GM12874 (cell line): ENCODE data around the gene ITGA11.

Experiments
- CTCF ChIP-seq: IDR thresholded peaks from 2 replicates; pipeline ENCODE4 v1.5.1; 2011; ENCODE audit warnings: low read depth, mild to moderate bottlenecking, control low read depth, low read length, moderate library complexity; ENCODE audit not compliant: insufficient read depth

ITGA11 gene

GRCh38 chr15:68439506-68439905, 7.5 kb upstream of the ITGA11 start:
- no peak for TF ChIP-seq CTCF

- TF ChIP-seq CTCF: no peak
Observed at GRCh38 chr15:68436680-68437079, 4.7 kb upstream of the ITGA11 start.

- TF ChIP-seq CTCF: no peak
Observed at GRCh38 chr15:68435966-68436365, 4.0 kb upstream of the ITGA11 start.

GRCh38 chr15:68434021-68434420, 2.1 kb upstream of the ITGA11 start:
- no peak for TF ChIP-seq CTCF

- TF ChIP-seq CTCF: no peak
Observed at GRCh38 chr15:68433551-68433950, 1.6 kb upstream of the ITGA11 start.

GRCh38 chr15:68432441-68433064, 590 bp upstream of the ITGA11 start:
- TF ChIP-seq CTCF: no peak

GRCh38 chr15:68431037-68431791, 749 bp downstream of the ITGA11 start:
- no peak for TF ChIP-seq CTCF
